GM18951 (cell line): ENCODE data around the gene ITPKA.

Experiments used
- POLR2A ChIP-seq: IDR thresholded peaks from 4 replicates; pipeline ENCODE4 v1.6.1; 2011; ENCODE audit warnings: mild to moderate bottlenecking; ENCODE audit not compliant: insufficient read length, insufficient read depth; ENCODE audit errors: extremely low read depth
- in situ Hi-C: fragments of 300-500 bp; cut with MboI; formaldehyde crosslinking; loops from one replicate; pipeline ENCODE4 v1.12.0; 2022; ENCODE audit warnings: low sequenced_read_pairs, mixed read lengths, inconsistent platforms; ENCODE audit not compliant: unreplicated experiment

Gene ITPKA

GRCh38 chr15:41510728-41511127, 17.1 kb downstream of the ITPKA start:
- TF ChIP-seq POLR2A = no peak
- in situ Hi-C loops = no loop called here

DNA sequence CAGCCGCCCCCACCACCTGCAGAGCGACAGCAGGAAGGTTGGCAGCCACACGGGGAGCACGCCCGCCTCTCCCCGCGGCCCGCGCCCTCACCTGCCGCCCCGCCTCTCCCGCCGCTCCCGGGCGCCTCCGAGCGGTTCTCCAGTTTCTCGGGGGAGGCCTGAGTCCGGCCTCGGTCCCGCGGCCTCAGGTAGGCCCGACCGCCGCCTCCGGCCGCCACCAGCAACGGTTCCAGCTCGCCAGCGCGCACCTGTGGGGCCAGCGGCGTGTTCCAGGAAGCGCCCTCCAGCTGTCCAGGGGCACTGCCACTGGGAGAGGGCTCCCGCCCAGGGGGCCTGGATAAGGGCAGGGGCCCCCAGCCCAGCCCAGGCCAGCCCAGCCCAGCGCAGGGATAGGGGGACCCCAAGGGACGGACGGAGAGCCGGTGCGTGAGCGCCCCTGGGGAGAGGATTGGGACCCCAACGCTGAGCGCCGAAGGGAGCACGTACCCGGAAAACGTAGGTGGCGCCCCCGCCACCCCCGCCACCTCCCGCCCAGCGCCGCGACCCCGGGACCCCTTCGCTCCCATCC, 17.7 kb downstream of the ITPKA start:
- in situ Hi-C loops = no loop called here
- TF ChIP-seq POLR2A = no peak

DNA sequence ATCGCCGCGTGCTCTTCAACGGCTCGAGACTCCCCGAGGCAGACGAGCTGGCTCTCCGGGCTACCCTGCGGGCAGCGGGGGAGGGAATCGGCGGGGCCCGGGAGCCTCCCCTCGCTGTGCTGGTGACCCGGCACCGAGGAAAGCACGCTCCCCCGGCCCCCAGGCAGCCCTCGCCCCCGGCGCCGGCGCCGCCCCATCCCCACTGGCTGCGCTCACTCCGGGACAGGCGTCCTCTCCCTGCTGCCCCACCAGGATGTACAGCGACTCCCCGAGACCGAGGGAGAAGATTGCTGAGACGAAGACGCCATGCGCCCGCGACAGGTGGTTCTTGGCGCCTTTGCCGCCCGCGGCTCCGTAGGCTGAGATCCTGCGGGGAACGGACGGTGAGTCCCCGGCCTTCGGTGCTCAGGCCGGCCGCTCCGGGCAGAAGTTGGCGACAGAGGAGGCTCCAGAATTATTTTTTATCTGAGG, 18.3 kb downstream of the ITPKA start:
- no peak for TF ChIP-seq POLR2A
- in situ Hi-C loops = no loop called here

DNA sequence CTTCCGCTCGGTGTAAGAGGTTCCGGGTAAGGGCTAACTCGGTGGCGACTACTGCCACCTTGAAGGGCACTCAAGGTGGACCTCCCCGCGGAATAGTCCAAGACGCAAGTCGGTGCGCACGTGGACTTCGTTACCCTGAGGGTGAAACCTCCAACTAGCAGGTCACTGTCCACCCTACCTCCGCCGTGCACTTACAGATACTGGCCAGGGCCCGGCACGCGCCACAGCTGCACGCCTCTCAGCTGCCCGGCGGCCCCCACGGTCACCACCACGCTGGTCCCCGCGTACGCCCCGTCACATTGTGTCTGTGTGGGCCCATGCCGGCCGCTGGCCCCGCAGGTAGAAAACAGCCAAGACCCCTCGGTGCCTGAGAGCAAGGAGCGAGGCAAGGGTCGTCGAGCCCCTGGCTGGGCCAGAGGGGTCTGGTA, 18.9 kb downstream of the ITPKA start:
- in situ Hi-C loops = no loop called here
- no peak for TF ChIP-seq POLR2A

- TF ChIP-seq POLR2A = no peak
- in situ Hi-C loops = no loop called here
These were observed 19.3 kb downstream of the ITPKA start for GRCh38 chr15:41512940-41513505.

DNA sequence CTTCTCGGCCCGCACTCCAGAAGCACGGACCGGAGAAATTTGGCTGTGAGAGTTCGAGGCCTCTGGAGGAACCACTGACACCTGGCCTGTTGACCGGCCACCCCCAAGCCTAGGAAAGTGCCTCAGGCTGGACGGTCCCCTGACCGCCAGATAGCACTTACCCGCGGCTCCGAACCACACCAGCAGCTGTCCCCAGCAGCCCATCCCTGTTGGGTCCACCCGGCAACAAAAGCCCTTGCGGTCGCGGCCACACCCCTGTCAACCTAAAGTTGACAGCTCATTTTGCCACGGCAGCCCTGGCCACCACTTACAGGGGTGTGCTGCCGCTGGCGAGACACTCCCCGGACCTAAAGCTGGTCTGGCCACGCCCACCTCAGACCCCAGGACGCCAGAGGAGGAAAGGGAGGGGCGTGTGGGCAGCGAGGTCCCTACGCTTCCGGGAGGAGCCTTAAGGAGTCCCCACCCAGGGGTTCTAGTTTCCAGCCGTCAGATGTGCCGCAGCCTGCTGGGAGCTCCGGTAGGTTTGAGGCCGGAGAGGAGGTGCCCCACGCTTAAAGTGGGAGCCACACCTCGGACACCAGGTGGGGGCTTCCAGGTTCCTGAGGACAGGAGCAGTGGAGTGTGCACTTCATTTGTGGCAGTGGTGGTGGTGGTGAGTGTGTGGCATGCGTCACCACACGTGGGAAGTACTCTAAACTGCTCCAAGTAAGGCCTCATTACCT, 20.0 kb downstream of the ITPKA start, which contains the start of gene LTK:
TSS of gene LTK (minus strand) at position 322 of the 722 bp plus-strand sequence. CDS start at position 204, 118 bp downstream.
- in situ Hi-C loops = no loop called here
- no peak for TF ChIP-seq POLR2A

GRCh38 chr15:41517895-41518449, 24.3 kb downstream of the ITPKA start:
- TF ChIP-seq POLR2A = no peak
- in situ Hi-C loops = no loop called here

DNA sequence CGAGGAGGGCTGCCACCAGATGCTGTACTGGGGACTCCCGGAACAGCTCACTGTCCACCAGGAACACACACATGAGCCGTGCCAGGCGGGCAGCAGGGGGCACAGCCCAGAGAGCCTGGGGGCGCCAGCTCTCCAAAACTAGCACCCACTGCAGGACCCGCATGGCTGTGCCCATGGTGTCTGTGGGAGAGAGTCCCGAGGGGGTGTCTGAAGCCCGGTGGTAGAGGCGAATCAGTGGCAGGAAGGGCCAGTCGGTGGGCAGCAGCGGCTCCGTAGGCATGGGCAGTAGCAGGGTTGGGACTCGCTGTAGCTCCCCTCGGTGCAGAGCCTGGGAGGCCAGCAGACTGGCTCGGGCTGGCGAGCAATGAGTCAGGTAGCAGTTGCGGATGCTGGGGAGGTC, 27.0 kb downstream of the ITPKA start:
- in situ Hi-C loops = no loop called here
- no peak for TF ChIP-seq POLR2A

DNA sequence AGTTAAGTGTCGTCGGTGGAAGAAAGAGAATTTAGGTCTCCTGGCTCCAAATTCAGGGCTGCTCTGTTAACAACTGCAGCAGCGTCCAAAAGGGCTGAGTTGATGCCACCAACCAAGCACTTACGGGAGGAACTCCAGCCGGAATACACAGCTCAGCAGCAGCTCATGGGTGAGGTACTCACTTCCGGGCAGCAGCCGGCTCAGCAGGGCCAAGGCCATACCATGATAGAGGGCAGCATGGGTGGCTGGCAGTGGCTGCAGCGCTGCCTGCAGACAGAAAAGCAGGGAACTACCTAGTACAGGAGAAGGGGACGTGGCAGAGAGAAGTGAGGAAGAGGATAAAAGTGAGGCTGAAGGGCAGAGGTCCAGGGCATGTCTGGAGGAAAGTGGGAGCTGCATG, 27.9 kb downstream of the ITPKA start:
- in situ Hi-C loops = no loop called here
- TF ChIP-seq POLR2A = no peak

- in situ Hi-C loops = no loop called here
- TF ChIP-seq POLR2A = no peak
These were observed 29.4 kb downstream of the ITPKA start for GRCh38 chr15:41523097-41523496.

DNA sequence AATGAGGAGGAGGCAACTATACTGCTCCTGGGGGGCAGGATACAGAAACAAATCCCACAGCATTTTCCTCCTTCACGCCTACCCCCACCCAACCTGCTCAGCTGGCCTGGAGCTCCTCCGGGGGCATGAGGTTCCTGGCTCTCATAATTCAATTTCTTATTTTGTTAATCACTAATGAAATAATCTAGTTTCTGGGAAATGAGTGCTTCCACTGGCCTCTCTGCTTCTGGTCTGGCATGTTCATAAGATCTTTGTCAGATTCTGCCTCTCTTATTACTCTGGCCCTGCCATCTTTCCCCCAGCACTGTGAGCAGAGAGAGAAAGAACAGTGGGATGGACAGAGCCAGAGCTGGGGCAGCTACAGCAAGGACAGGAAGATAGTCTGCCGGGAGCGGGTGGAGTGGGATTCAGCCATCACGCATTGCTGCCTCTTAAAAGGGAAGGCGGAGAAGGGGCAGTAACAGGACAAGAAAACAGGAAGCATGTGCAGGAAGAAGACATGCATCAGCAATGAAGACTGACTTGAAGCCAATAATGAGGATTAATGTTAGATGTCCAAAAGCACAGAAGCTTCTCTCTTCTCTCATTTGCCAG, 36.8 kb downstream of the ITPKA start:
- no peak for TF ChIP-seq POLR2A
- in situ Hi-C loops = no loop called here

GRCh38 chr15:41535544-41535943, 41.9 kb downstream of the ITPKA start:
- in situ Hi-C loops = no loop called here
- no peak for TF ChIP-seq POLR2A

- in situ Hi-C loops = no loop called here
- TF ChIP-seq POLR2A = no peak
These were observed 43.2 kb downstream of the ITPKA start for GRCh38 chr15:41536866-41537265.
